K562 (cell line): ENCODE data around the gene SLC9A1. TPM values are rescaled to one million over a fixed set of nuclear protein-coding genes. Genes with fewer than 3 reads are reported as not detected.

Source experiments
- ATAC-seq: fragments of 200-7000 bp; cut with Tn5 transposase; 3 replicates; pipeline ENCODE4 v1.9.1; 2020; ENCODE audit warnings: moderate library complexity
- BruUV-seq: library from RNA; stranded (reverse); fragments of 400-500 nt; replicated peaks from 2 replicates; lab custom pipeline; 2021; lab: Mats Ljungman, UMichigan
- CTCF ChIA-PET: fragments of 300-600 bp; formaldehyde crosslinking; extraction: SDS; loops from one replicate; lab custom pipeline; 2021; ENCODE audit warnings: low intra/inter-chr PET ratio; lab: Yijun Ruan, JAX
- POLR2A ChIA-PET: fragments of 300-600, 350-650 bp; sonication (Branson Sonifier 250); formaldehyde crosslinking; extraction: SDS; loops from one replicate; lab custom pipeline; 2021; ENCODE audit warnings: antibody characterized with exemption, inconsistent platforms; lab: Yijun Ruan, JAX
- DNase-seq, 4 experiments: peaks; one replicate each; pipeline versions ENCODE4 v3.0.0 to v3.0.0-alpha.2; 2011 to 2018; ENCODE audit warnings: low spot score in 3 of 4, mixed read lengths in 3 of 4; ENCODE audit errors: extremely low read depth in 1 of 4
- FAIRE-seq: peaks from 2 replicates; lab custom pipeline; 2011; peaks lifted over from hg19 to GRCh38; lab: Jason Lieb, UNC
- H2AFZ ChIP-seq: 2 replicates; pipeline ENCODE4 v1.6.0; 2011; ENCODE audit warnings: low read depth, low read length, control low read depth, inconsistent platforms
- H3K27ac ChIP-seq: fragments of 200-600 bp; 3 replicates; pipeline ENCODE4 v1.8.0; 2011; ENCODE audit warnings: low read depth, mild to moderate bottlenecking, control low read depth, inconsistent platforms, low read length, moderate library complexity, mixed read lengths; ENCODE audit errors: extremely low read depth
- H3K27me3 ChIP-seq, 2 experiments: fragments of 300-600 bp in 1 of 2; 2 replicates in 1 of 2; 3 replicates in 1 of 2; pipeline versions ENCODE4 v1.6.0 to v1.8.0; 2011; ENCODE audit warnings: inconsistent platforms in 2 of 2, low read length in 2 of 2, mild to moderate bottlenecking in 1 of 2, mixed read lengths in 1 of 2, moderate library complexity in 1 of 2; ENCODE audit not compliant: control insufficient read depth in 2 of 2, insufficient read depth in 2 of 2
- H3K36me3 ChIP-seq: fragments of 300-600 bp; 3 replicates; pipeline ENCODE4 v1.8.0; 2011; ENCODE audit warnings: mild to moderate bottlenecking, low read length, inconsistent platforms; ENCODE audit not compliant: control insufficient read depth, insufficient read depth
- H3K4me1 ChIP-seq, 2 experiments: fragments of 200-600 bp in 1 of 2; replicated peaks in 1 of 2; 2 replicates in 1 of 2; 3 replicates in 1 of 2; pipeline versions ENCODE4 v1.5.1 to v1.8.0; 2011; ENCODE audit warnings: inconsistent platforms in 2 of 2, low read length in 2 of 2, mild to moderate bottlenecking in 1 of 2, mixed read lengths in 1 of 2, moderate library complexity in 1 of 2; ENCODE audit not compliant: control insufficient read depth in 2 of 2, insufficient read depth in 2 of 2
- H3K4me2 ChIP-seq: 2 replicates; pipeline ENCODE4 v1.6.1; 2011; ENCODE audit warnings: low read length, control low read depth, inconsistent platforms, mixed read lengths; ENCODE audit not compliant: insufficient read depth
- H3K4me3 ChIP-seq: fragments of 200-600 bp; sonication (generic), shearing (Covaris generic); 2 replicates; pipeline ENCODE4 v1.5.1; 2016; ENCODE audit warnings: control low read depth, inconsistent platforms
- H3K79me2 ChIP-seq: fragments of 200-600 bp; 3 replicates; pipeline ENCODE4 v1.8.0; 2011; ENCODE audit warnings: low read length, inconsistent platforms; ENCODE audit not compliant: control insufficient read depth, insufficient read depth
- H3K9ac ChIP-seq, 2 experiments: 2 replicates each; pipeline versions ENCODE4 v1.6.0 to v1.6.1; 2011; ENCODE audit warnings: low read depth in 2 of 2, low read length in 2 of 2, control low read depth in 1 of 2, inconsistent platforms in 1 of 2, mild to moderate bottlenecking in 1 of 2, mixed read lengths in 1 of 2; ENCODE audit not compliant: insufficient read depth in 1 of 2
- H3K9me1 ChIP-seq: one replicate; pipeline ENCODE4 v1.6.0; 2011; ENCODE audit warnings: inconsistent platforms, mild to moderate bottlenecking, low read length, moderate library complexity; ENCODE audit not compliant: control insufficient read depth, insufficient read depth
- H3K9me3 ChIP-seq: replicated peaks from 2 replicates; pipeline ENCODE4 v1.5.1; 2011; ENCODE audit warnings: low read depth, low read length, inconsistent platforms; ENCODE audit not compliant: control insufficient read depth, insufficient read depth
- H4K20me1 ChIP-seq: replicated peaks from 2 replicates; pipeline ENCODE4 v1.6.1; 2011; ENCODE audit warnings: low read length, inconsistent platforms, mixed read lengths; ENCODE audit not compliant: control insufficient read depth, insufficient read depth
- ATF1 ChIP-seq, 2 experiments: fragments of 450-650 bp in 1 of 2; IDR thresholded peaks; 2 replicates each; pipeline ENCODE4 v1.6.1; 2016; ENCODE audit warnings: missing compliant biosample characterization in 1 of 2, missing genetic modification characterization in 1 of 2
- CBFA2T2 ChIP-seq: fragments of 450-650 bp; conservative IDR thresholded peaks from 2 replicates; pipeline ENCODE4 v1.6.1; 2017; ENCODE audit warnings: mild to moderate bottlenecking
- FOSL1 ChIP-seq: fragments of 200-800 bp; sonication (Bioruptor generic); conservative IDR thresholded peaks from 2 replicates; pipeline ENCODE4 v1.6.1; 2016; ENCODE audit warnings: missing genetic modification characterization, missing compliant biosample characterization
- FOXK1 ChIP-seq: sonication (generic); formaldehyde crosslinking; IDR thresholded peaks from 2 replicates; pipeline ENCODE4 v1.8.0; 2022; ENCODE audit warnings: missing genetic modification reagents, mild to moderate bottlenecking, borderline replicate concordance
- HMG20A ChIP-seq: fragments of 450-650 bp; formaldehyde crosslinking; conservative IDR thresholded peaks from 2 replicates; pipeline ENCODE4 v1.4.0; 2020; ENCODE audit warnings: mild to moderate bottlenecking, mixed read lengths
- JUND ChIP-seq, 2 experiments: IDR thresholded peaks; 2 replicates in 1 of 2; 3 replicates in 1 of 2; pipeline ENCODE4 v1.6.1; 2011; ENCODE audit warnings: borderline replicate concordance in 2 of 2, low read depth in 2 of 2, low read length in 2 of 2, improper control_type of control experiment in 1 of 2, missing biosample characterization in 1 of 2, missing genetic modification characterization in 1 of 2, missing genetic modification reagents in 1 of 2
- RCOR1 ChIP-seq, 2 experiments: IDR thresholded peaks; 2 replicates each; pipeline ENCODE4 v1.6.1; 2012; ENCODE audit warnings: low read depth in 2 of 2, low read length in 2 of 2, borderline replicate concordance in 1 of 2, improper control_type of control experiment in 1 of 2
- REST ChIP-seq, 2 experiments: fragments of 450-650 bp; formaldehyde crosslinking in 1 of 2; IDR thresholded peaks; 2 replicates each; pipeline versions ENCODE4 v1.4.0 to v1.6.1; 2014 to 2020; ENCODE audit warnings: mild to moderate bottlenecking in 2 of 2, borderline replicate concordance in 1 of 2, low read depth in 1 of 2
- USF1 ChIP-seq: sonication (generic); formaldehyde crosslinking; IDR thresholded peaks from 2 replicates; pipeline ENCODE4 v1.9.0; 2022; ENCODE audit warnings: mild to moderate bottlenecking, missing genetic modification reagents
- ZNF121 ChIP-seq: sonication (generic); formaldehyde crosslinking; conservative IDR thresholded peaks from 2 replicates; pipeline ENCODE4 v1.8.0; 2022; ENCODE audit warnings: missing genetic modification reagents
- WGBS: fragments of 100-300 bp; shearing (Covaris generic); methylation state at CpG from one replicate; pipeline ENCODE4 v1.1.6; 2016; ENCODE audit warnings: low coverage, mixed read lengths; ENCODE audit not compliant: insufficient coverage; ENCODE audit errors: missing lambda C conversion rate; 5-methylcytosine and 5-hydroxymethylcytosine counted together
- in situ Hi-C: fragments of 300-500 bp; cut with MboI; formaldehyde crosslinking; loops from 4 replicates; pipeline ENCODE4 v1.15.0; 2018; ENCODE audit warnings: inconsistent platforms, mixed read lengths
- intact Hi-C: fragments of 100-400 bp; cut with micrococcal nuclease; formaldehyde crosslinking; loops from 2 replicates; pipeline ENCODE4 v1.14.2; 2022
- polyA plus RNA-seq, 8 experiments: library from polyadenylated mRNA; depleted of rRNA in 4 of 8; stranded (reverse) in 5 of 8; unstranded in 3 of 8; fragments of >200 nt; fragmentation: Nextera tagmentation in 2 of 8; fragmentation: Illumina TruSeq in 1 of 8; extraction: Ambion mirVana in 2 of 8; extraction: Trizol in 1 of 8; gene quantifications; 2 replicates each; pipeline versions ENCODE4 v1.2.1 to v1.2.3, GENCODE V29; 2011 to 2014; ENCODE audit warnings: inconsistent platforms in 1 of 8, missing spikeins in 1 of 8
- total RNA-seq, 7 experiments: library from RNA; depleted of rRNA in 6 of 7; stranded (reverse); fragments of >200 nt in 6 of 7; fragmentation: Illumina TruSeq in 2 of 7; extraction: Trizol in 2 of 7; gene quantifications; 2 replicates each; pipeline versions ENCODE4 v1.2.1 to v1.2.3, GENCODE V29; 2011 to 2021; ENCODE audit warnings: low replicate concordance in 1 of 7

The SLC9A1 gene
- total and polyA plus RNA-seq, 9 of the 15 experiments (the other 6 are each of a cell fraction or from before 2014, with no cell fraction given), result 0.59 to 14.4 (median 2.0) TPM

GRCh38 chr1:27053977-27054753, 100.8 kb downstream of the SLC9A1 start:
- Histone ChIP-seq H2AFZ (peak overlapping the region; percentile 22; the same call in 1 of the 2 replicates), H3K79me2 (no peaks in the 10 kb centered on the region), H4K20me1 (no peaks in the 10 kb centered on the region), H3K4me3 (no peak overlapping the region), H3K9me3 (no peaks in the 10 kb centered on the region; the same call in 1 of the 2 replicates), H3K36me3 (no peaks in the 10 kb centered on the region), H3K27ac (no peak overlapping the region), H3K4me2 (no peak overlapping the region), H3K9me1 (no peaks in the 10 kb centered on the region), H3K4me1 (peaks cover 5 to 11% of the 10 kb centered on the region in 2 experiments; a peak in 3 of 5 replicates), H3K27me3 (no peaks in the 10 kb centered on the region), H3K9ac (no peak overlapping the region)
- CTCF ChIA-PET, result interaction anchor here (0.6 kb wide), 2 partner anchors 42 to 44 kb away, joined by 3 read pairs; no protein-coding TSS in a partner anchor
- POLR2A ChIA-PET, result interaction anchor here (0.9 to 1.4 kb wide), 3 partner anchors 9 to 100 kb away, joined by 3 to 7 read pairs (median 5); partner anchors contain the start of gene SLC9A1
- DNase-seq, result peak in 3 of 4 experiments; percentile 45 to 52 (median 48)
- no TSS peak for BruUV-seq
- 42% methylated on average over 6 of the region's 6 CpGs for WGBS
- FAIRE-seq, result peak; percentile 76
- peak; percentile 76 for ATAC-seq
- intact Hi-C loops, result no loop called here
- in situ Hi-C loops, result no loop called here
- TF ChIP-seq FOSL1 (tag) (peak; percentile 48), REST (IDR thresholded peaks at IDR 0.05; ENCODE audit: borderline replicate concordance) (peak; percentile 25; the same call in 1 of the 2 replicates), REST (CRISPR knock-in tag; IDR thresholded peaks at IDR 0.05; ENCODE audit: low read depth) (no peak), FOXK1 (no peak), USF1 (peak; percentile 92), JUND (IDR thresholded peaks at IDR 0.05; ENCODE audit: borderline replicate concordance, low read depth, low read length) (0 out of 2 replicates have a peak, but pooled peaks have one; percentile 41), JUND (tag; IDR thresholded peaks at IDR 0.05; ENCODE audit: borderline replicate concordance, low read depth, low read length) (no peak), ATF1 (CRISPR knock-in tag; IDR thresholded peaks at IDR 0.05) (no peak), ATF1 (tag; IDR thresholded peaks at IDR 0.05) (0 out of 2 replicates have a peak, but pooled peaks have one; percentile 13), CBFA2T2 (peak; percentile 39; the same call in 1 of the 2 replicates), ZNF121 (CRISPR knock-in tag) (no peak), HMG20A (CRISPR knock-in tag) (no peak), RCOR1 (IDR thresholded peaks at IDR 0.05; ENCODE audit: borderline replicate concordance in 1 of 2, low read depth in 2 of 2, low read length in 2 of 2) (peak in 1 of 2 experiments; percentile 43; a peak in 1 of 4 replicates)
